SK-N-SH treated with all-trans-retinoic acid at 6 μM for 48 hours (cell line): ENCODE results near the gene RSPO4.

Source experiments
- ATAC-seq: fragments of 200-7000 bp; cut with Tn5 transposase; 3 replicates; pipeline ENCODE4 v1.9.1; 2020; ENCODE audit warnings: mild to moderate bottlenecking, moderate library complexity
- ARNTL ChIP-seq: fragments of 450-650 bp; formaldehyde crosslinking; IDR thresholded peaks from 2 replicates; pipeline ENCODE4 v1.5.0; 2020; ENCODE audit warnings: low read depth, mild to moderate bottlenecking, moderate library complexity, borderline replicate concordance
- BACH2 ChIP-seq: fragments of 250-450 bp; sonication (Bioruptor Pico); IDR thresholded peaks from 2 replicates; pipeline ENCODE4 v1.9.0; 2021; ENCODE audit warnings: mild to moderate bottlenecking, borderline replicate concordance
- CREB5 ChIP-seq: fragments of 250-450 bp; sonication (Bioruptor Pico); IDR thresholded peaks from 2 replicates; pipeline ENCODE4 v1.5.1; 2020; ENCODE audit warnings: low read depth, mild to moderate bottlenecking, moderate library complexity
- CSDC2 ChIP-seq: fragments of 250-450 bp; sonication (Bioruptor Pico); IDR thresholded peaks from 2 replicates; pipeline ENCODE4 v1.5.0; 2020; ENCODE audit warnings: mild to moderate bottlenecking, moderate library complexity
- ESRRG ChIP-seq: fragments of 250-450 bp; sonication (Bioruptor Pico); IDR thresholded peaks from 2 replicates; pipeline ENCODE4 v1.6.1; 2021; ENCODE audit warnings: mild to moderate bottlenecking
- GLIS3 ChIP-seq: fragments of 250-450 bp; sonication (Bioruptor Pico); IDR thresholded peaks from 2 replicates; pipeline ENCODE4 v1.5.0; 2020; ENCODE audit warnings: mild to moderate bottlenecking, moderate library complexity
- ISL1 ChIP-seq: fragments of 250-450 bp; sonication (Bioruptor Pico); IDR thresholded peaks from 2 replicates; pipeline ENCODE4 v2.1.2; 2022; ENCODE audit warnings: mild to moderate bottlenecking, moderate library complexity
- OSR1 ChIP-seq: fragments of 250-450 bp; sonication (Bioruptor Pico); IDR thresholded peaks from 2 replicates; pipeline ENCODE4 v1.8.0; 2022; ENCODE audit warnings: moderate library complexity, mild to moderate bottlenecking, inconsistent platforms
- PPARA ChIP-seq: fragments of 250-450 bp; sonication (Bioruptor Pico); IDR thresholded peaks from 2 replicates; pipeline ENCODE4 v1.5.0; 2020; ENCODE audit warnings: mild to moderate bottlenecking, borderline replicate concordance
- RARB ChIP-seq: fragments of 250-450 bp; sonication (Bioruptor Pico); IDR thresholded peaks from 2 replicates; pipeline ENCODE4 v1.8.0; 2021; ENCODE audit warnings: mild to moderate bottlenecking, moderate library complexity
- SNAI2 ChIP-seq: fragments of 250-450 bp; sonication (Bioruptor Pico); IDR thresholded peaks from 2 replicates; pipeline ENCODE4 v1.5.0; 2020; ENCODE audit warnings: mild to moderate bottlenecking, moderate library complexity
- TCF4 ChIP-seq: fragments of 250-450 bp; sonication (Bioruptor Pico); IDR thresholded peaks from 2 replicates; pipeline ENCODE4 v1.8.0; 2021; ENCODE audit warnings: mild to moderate bottlenecking, moderate library complexity, borderline replicate concordance
- TOX ChIP-seq: fragments of 250-450 bp; sonication (Bioruptor Pico); IDR thresholded peaks from 2 replicates; pipeline ENCODE4 v1.8.0; 2021; ENCODE audit warnings: mild to moderate bottlenecking, moderate library complexity, borderline replicate concordance
- ZC3H10 ChIP-seq: fragments of 250-450 bp; sonication (Bioruptor Pico); IDR thresholded peaks from 2 replicates; pipeline ENCODE4 v1.5.1; 2021; ENCODE audit warnings: mild to moderate bottlenecking, moderate library complexity
- ZFP3 ChIP-seq: fragments of 250-450 bp; sonication (Bioruptor Pico); IDR thresholded peaks from 2 replicates; pipeline ENCODE4 v1.5.0; 2020; ENCODE audit warnings: mild to moderate bottlenecking, moderate library complexity
- ZFP30 ChIP-seq: fragments of 450-650 bp; formaldehyde crosslinking; IDR thresholded peaks from 2 replicates; pipeline ENCODE4 v1.5.0; 2022; ENCODE audit warnings: mild to moderate bottlenecking, moderate library complexity
- ZNF8 ChIP-seq: fragments of 450-650 bp; formaldehyde crosslinking; IDR thresholded peaks from 2 replicates; pipeline ENCODE4 v1.5.0; 2020; ENCODE audit warnings: mild to moderate bottlenecking, moderate library complexity
- TF ChIP-seq, protein P1 (sequence below): fragments of 250-450 bp; sonication (Bioruptor Pico); IDR thresholded peaks from 2 replicates; pipeline ENCODE4 v1.5.0; 2020; ENCODE audit warnings: mild to moderate bottlenecking, moderate library complexity
- TF ChIP-seq, protein P2 (sequence below): fragments of 250-450 bp; sonication (Bioruptor Pico); IDR thresholded peaks from 2 replicates; pipeline ENCODE4 v1.5.1; 2021; ENCODE audit warnings: mild to moderate bottlenecking, moderate library complexity
- TF ChIP-seq, protein P3 (sequence below): fragments of 250-450 bp; sonication (Bioruptor Pico); IDR thresholded peaks from 2 replicates; pipeline ENCODE4 v1.8.0; 2020; ENCODE audit warnings: mild to moderate bottlenecking, moderate library complexity, borderline replicate concordance
- TF ChIP-seq, protein P4 (sequence below): fragments of 250-450 bp; sonication (Bioruptor Pico); IDR thresholded peaks from 2 replicates; pipeline ENCODE4 v1.8.0; 2021; ENCODE audit warnings: low read depth, mild to moderate bottlenecking, moderate library complexity, borderline replicate concordance

The RSPO4 gene

DNA sequence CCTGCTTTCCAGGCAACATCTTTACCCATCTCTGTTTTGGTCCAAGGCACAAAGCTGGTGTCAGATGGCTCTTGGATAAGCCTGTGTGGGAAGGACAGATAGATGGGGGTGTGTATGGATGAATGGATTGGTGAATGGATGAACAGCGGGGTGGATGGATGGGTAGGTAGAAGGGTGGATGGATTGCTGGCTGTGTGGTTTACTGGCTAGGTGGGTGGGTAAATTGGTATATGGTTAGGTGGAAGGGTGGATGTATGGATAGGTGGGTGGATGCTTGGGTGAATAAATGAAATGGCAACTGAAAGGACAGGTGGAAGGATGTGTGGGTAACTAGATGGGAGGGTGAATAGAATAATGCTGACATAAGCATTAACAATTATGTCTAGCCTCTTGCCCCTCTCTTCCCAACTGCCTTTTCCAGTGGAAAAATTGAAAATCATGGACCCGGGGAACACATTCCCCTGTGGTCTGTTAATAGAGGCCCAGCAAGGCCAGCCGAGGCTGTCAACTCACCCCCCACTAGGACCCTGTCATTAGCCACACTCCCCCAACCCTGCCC is 43.8 kb upstream of the RSPO4 start:
- no peak for ATAC-seq

DNA sequence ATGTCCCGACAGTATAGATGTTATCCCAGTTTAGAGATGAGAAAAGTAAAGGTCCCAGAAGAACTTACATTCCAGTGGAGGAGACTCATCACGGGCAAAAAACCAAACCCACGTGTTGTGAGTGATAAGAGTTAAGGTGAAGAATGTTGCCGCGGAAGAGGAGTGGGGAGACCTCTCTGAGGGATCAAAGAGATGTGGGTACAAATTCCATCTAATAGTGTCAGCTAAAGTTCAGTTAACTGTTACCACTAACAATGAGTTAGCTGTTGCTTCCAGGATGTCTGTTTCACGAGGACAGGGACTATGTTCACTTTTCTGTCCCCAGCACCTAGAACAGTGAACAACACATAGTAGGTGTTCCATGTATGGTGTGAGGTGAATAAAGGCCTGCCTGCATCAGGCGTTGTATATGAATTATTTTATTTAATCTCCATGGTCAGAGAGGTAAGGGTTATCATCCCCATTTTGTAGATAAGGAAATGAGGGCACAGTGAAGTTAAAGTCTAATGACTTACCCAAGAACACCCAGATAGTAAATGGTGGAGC is 39.8 kb upstream of the RSPO4 start:
- ATAC-seq, result no peak
- no peak for TF ChIP-seq ZFP30 (CRISPR knock-in tag)
- TF ChIP-seq TOX (CRISPR knock-in tag), result no peak
- TF ChIP-seq GLIS3 (CRISPR knock-in tag), result no peak
- TF ChIP-seq CREB5, result no peak
- TF ChIP-seq ZC3H10 (CRISPR knock-in tag), result no peak
- TF ChIP-seq, protein P1, sequence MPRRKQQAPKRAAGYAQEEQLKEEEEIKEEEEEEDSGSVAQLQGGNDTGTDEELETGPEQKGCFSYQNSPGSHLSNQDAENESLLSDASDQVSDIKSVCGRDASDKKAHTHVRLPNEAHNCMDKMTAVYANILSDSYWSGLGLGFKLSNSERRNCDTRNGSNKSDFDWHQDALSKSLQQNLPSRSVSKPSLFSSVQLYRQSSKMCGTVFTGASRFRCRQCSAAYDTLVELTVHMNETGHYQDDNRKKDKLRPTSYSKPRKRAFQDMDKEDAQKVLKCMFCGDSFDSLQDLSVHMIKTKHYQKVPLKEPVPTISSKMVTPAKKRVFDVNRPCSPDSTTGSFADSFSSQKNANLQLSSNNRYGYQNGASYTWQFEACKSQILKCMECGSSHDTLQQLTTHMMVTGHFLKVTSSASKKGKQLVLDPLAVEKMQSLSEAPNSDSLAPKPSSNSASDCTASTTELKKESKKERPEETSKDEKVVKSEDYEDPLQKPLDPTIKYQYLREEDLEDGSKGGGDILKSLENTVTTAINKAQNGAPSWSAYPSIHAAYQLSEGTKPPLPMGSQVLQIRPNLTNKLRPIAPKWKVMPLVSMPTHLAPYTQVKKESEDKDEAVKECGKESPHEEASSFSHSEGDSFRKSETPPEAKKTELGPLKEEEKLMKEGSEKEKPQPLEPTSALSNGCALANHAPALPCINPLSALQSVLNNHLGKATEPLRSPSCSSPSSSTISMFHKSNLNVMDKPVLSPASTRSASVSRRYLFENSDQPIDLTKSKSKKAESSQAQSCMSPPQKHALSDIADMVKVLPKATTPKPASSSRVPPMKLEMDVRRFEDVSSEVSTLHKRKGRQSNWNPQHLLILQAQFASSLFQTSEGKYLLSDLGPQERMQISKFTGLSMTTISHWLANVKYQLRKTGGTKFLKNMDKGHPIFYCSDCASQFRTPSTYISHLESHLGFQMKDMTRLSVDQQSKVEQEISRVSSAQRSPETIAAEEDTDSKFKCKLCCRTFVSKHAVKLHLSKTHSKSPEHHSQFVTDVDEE (CRISPR knock-in tag), result no peak
- TF ChIP-seq, protein P2, sequence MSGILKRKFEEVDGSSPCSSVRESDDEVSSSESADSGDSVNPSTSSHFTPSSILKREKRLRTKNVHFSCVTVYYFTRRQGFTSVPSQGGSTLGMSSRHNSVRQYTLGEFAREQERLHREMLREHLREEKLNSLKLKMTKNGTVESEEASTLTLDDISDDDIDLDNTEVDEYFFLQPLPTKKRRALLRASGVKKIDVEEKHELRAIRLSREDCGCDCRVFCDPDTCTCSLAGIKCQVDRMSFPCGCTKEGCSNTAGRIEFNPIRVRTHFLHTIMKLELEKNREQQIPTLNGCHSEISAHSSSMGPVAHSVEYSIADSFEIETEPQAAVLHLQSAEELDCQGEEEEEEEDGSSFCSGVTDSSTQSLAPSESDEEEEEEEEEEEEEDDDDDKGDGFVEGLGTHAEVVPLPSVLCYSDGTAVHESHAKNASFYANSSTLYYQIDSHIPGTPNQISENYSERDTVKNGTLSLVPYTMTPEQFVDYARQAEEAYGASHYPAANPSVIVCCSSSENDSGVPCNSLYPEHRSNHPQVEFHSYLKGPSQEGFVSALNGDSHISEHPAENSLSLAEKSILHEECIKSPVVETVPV, result no peak
- TF ChIP-seq ZNF8 (CRISPR knock-in tag), result no peak
- no peak for TF ChIP-seq PPARA (CRISPR knock-in tag)
- no peak for TF ChIP-seq CSDC2 (CRISPR knock-in tag)
- no peak for TF ChIP-seq RARB (CRISPR knock-in tag)
- no peak for TF ChIP-seq ARNTL (CRISPR knock-in tag)
- no peak for TF ChIP-seq ISL1 (CRISPR knock-in tag)

More for the DNA sequence above, 43.8 kb upstream of the RSPO4 start:
- TF ChIP-seq TCF4 (CRISPR knock-in tag) (no peak), CSDC2 (CRISPR knock-in tag) (no peak), ZNF8 (CRISPR knock-in tag) (no peak), ZFP3 (CRISPR knock-in tag) (no peak), BACH2 (CRISPR knock-in tag) (no peak), ISL1 (CRISPR knock-in tag) (no peak), SNAI2 (CRISPR knock-in tag) (no peak), ESRRG (no peak), ZFP30 (CRISPR knock-in tag) (no peak), TOX (CRISPR knock-in tag) (no peak), OSR1 (no peak), ZC3H10 (CRISPR knock-in tag) (no peak)
- TF ChIP-seq, protein P1 (CRISPR knock-in tag), result no peak
- TF ChIP-seq, protein P3, sequence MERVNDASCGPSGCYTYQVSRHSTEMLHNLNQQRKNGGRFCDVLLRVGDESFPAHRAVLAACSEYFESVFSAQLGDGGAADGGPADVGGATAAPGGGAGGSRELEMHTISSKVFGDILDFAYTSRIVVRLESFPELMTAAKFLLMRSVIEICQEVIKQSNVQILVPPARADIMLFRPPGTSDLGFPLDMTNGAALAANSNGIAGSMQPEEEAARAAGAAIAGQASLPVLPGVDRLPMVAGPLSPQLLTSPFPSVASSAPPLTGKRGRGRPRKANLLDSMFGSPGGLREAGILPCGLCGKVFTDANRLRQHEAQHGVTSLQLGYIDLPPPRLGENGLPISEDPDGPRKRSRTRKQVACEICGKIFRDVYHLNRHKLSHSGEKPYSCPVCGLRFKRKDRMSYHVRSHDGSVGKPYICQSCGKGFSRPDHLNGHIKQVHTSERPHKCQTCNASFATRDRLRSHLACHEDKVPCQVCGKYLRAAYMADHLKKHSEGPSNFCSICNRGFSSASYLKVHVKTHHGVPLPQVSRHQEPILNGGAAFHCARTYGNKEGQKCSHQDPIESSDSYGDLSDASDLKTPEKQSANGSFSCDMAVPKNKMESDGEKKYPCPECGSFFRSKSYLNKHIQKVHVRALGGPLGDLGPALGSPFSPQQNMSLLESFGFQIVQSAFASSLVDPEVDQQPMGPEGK (CRISPR knock-in tag), result no peak
- TF ChIP-seq, protein P2, result no peak
- TF ChIP-seq, protein P4, sequence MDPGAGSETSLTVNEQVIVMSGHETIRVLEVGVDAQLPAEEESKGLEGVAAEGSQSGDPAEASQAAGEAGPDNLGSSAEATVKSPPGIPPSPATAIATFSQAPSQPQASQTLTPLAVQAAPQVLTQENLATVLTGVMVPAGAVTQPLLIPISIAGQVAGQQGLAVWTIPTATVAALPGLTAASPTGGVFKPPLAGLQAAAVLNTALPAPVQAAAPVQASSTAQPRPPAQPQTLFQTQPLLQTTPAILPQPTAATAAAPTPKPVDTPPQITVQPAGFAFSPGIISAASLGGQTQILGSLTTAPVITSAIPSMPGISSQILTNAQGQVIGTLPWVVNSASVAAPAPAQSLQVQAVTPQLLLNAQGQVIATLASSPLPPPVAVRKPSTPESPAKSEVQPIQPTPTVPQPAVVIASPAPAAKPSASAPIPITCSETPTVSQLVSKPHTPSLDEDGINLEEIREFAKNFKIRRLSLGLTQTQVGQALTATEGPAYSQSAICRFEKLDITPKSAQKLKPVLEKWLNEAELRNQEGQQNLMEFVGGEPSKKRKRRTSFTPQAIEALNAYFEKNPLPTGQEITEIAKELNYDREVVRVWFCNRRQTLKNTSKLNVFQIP (CRISPR knock-in tag), result no peak
